H1 (cell line): Measurements from ENCODE around the gene GP2. TPM values are rescaled to one million over a fixed set of nuclear protein-coding genes. Genes with fewer than 3 reads are reported as not detected.

Experiments
- BACH1 ChIP-seq: IDR thresholded peaks from 2 replicates; pipeline ENCODE4 v1.6.1; 2012; ENCODE audit warnings: low read length, improper control_type of control experiment
- CHD2 ChIP-seq: IDR thresholded peaks from 2 replicates; pipeline ENCODE4 v1.6.1; 2012; ENCODE audit warnings: low read length, improper control_type of control experiment
- CHD7 ChIP-seq: fragments of 300-600 bp; sonication (generic); IDR thresholded peaks from 2 replicates; pipeline ENCODE4 v1.7.1; 2012; ENCODE audit warnings: low read length, moderate library complexity, mild to moderate bottlenecking, inconsistent platforms; ENCODE audit not compliant: insufficient replicate concordance
- E2F6 ChIP-seq: IDR thresholded peaks from 2 replicates; pipeline ENCODE4 v1.6.1; 2012; ENCODE audit warnings: inconsistent platforms
- EGR1 ChIP-seq: IDR thresholded peaks from 2 replicates; pipeline ENCODE4 v1.6.1; 2011; ENCODE audit warnings: low read depth, low read length, borderline replicate concordance
- HDAC2 ChIP-seq, 2 experiments: fragments of 300-600 bp in 1 of 2; sonication (generic) in 1 of 2; IDR thresholded peaks; 2 replicates each; pipeline ENCODE4 v1.6.1; 2011 to 2012; ENCODE audit warnings: low read depth in 2 of 2, low read length in 2 of 2, mild to moderate bottlenecking in 2 of 2, moderate library complexity in 2 of 2, borderline replicate concordance in 1 of 2, inconsistent platforms in 1 of 2
- KDM4A ChIP-seq: IDR thresholded peaks from one replicate; pipeline ENCODE4 v1.7.1; 2012; ENCODE audit warnings: low read depth, mild to moderate bottlenecking, moderate library complexity, low read length, inconsistent platforms; ENCODE audit not compliant: severe bottlenecking
- MAX ChIP-seq: IDR thresholded peaks from 2 replicates; pipeline ENCODE4 v1.6.1; 2012; ENCODE audit warnings: inconsistent platforms
- POLR2A ChIP-seq, 2 experiments: IDR thresholded peaks; 1 replicate in 1 of 2; 2 replicates in 1 of 2; pipeline ENCODE4 v1.6.1; 2011; ENCODE audit warnings: low read depth in 2 of 2, low read length in 2 of 2, mild to moderate bottlenecking in 2 of 2; ENCODE audit errors: control extremely low read depth in 1 of 2
- TAF1 ChIP-seq: IDR thresholded peaks from 2 replicates; pipeline ENCODE4 v1.6.1; 2011; ENCODE audit warnings: mild to moderate bottlenecking, low read depth, low read length
- polyA plus RNA-seq, 7 experiments: library from polyadenylated mRNA; depleted of rRNA in 3 of 7; stranded (reverse) in 5 of 7; unstranded in 2 of 7; fragments of >200 nt in 5 of 7; fragments of 200-250 nt in 2 of 7; gene quantifications; 1 replicate in 5 of 7; 2 replicates in 1 of 7; 4 replicates in 1 of 7; pipeline versions ENCODE4 v1.2.1 to v1.2.3, GENCODE V29; 2011 to 2013; ENCODE audit warnings: missing spikeins in 2 of 7, mixed read lengths in 2 of 7
- total RNA-seq: library from RNA; stranded (reverse); fragmentation: NEBNext Ultra II Directional; extraction: Animal tissue kit (Norgen Biotek cat#: 25700); gene quantifications from 2 replicates; pipeline ENCODE4 v1.2.1, GENCODE V29; 2021

Gene GP2
- total and polyA plus RNA-seq, 2 of the 8 experiments (the other 6 are each of a cell fraction or from before 2014, with no cell fraction given) = not detected

- TF ChIP-seq CHD7 = no peak
- no peak for TF ChIP-seq E2F6
- no peak for TF ChIP-seq BACH1
- TF ChIP-seq KDM4A = no peak
- TF ChIP-seq POLR2A (IDR thresholded peaks at IDR 0.05; ENCODE audit: control extremely low read depth in 1 of 2, low read depth in 2 of 2, low read length in 2 of 2) = no peak
- TF ChIP-seq MAX = no peak
- TF ChIP-seq CHD2 = no peak
- no peak for TF ChIP-seq TAF1
- TF ChIP-seq EGR1 = no peak
- TF ChIP-seq HDAC2 (IDR thresholded peaks at IDR 0.05; ENCODE audit: borderline replicate concordance in 1 of 2, low read depth in 2 of 2, low read length in 2 of 2) = no peak
Measured at GRCh38 chr16:20333120-20333519, 5.8 kb upstream of the GP2 start (continued).
